ENCODE results near the gene GAD2.

- no peak for TF ChIP-seq CTCF (IDR thresholded peaks at IDR 0.05)
- no peak for TF ChIP-seq EZH2 (IDR thresholded peaks at IDR 0.05)
Measured at GRCh38 chr10:26243351-26243720, 26.8 kb downstream of the GAD2 start.
